Mucosa of gallbladder (tissue), 1 donor: Measurements from ENCODE around the gene NHERF1. TPM values are rescaled to one million over a fixed set of nuclear protein-coding genes. Genes with fewer than 3 reads are reported as not detected.

ENCODE experiments used
- DNase-seq: peaks from one replicate; pipeline ENCODE4 v3.0.0-alpha.2; 2020; ENCODE audit warnings: low spot score
- total RNA-seq: library from RNA; stranded (reverse); gene quantifications from one replicate; pipeline ENCODE4 v1.2.1, GENCODE V29; 2021
- donor health status: DM: no; HTN: no; CAD: no.

NHERF1 gene
- total RNA-seq, 1 donor from 2014 or later, result 568 TPM

DNA sequence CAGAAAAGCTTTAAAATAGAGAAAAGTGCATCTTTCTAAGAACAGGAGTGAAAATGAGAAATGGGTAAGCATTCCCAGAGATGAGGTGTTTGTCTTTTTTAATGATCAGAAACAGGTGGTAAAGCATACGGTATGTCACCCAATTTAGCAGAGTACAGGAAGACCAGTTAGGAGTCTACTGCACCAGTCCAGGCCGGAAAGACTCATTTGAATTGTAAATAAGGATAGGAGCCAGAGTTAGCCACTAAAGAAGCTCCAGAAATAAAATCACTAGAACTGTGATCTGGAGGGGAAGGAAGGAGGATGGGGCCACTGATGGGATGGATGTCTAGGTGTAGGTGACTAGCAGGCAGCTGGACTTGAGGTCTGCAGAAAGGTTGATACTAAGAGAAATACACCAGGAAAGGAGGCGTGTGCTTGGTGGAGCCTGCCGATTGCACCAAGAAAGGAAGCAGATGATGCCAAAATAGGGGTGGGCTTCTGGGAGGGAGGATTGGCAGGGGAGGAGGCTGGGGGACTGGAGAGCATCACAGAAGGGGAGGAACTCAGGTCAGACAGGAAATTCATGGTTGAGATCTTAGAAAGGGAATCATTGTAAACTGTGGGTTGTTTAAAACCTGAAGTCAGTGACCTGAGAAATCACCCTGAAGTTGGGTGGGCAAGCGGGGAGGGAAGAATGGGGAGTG lies 35.8 kb downstream of the NHERF1 start:
- DNase-seq, result no peak

DNA sequence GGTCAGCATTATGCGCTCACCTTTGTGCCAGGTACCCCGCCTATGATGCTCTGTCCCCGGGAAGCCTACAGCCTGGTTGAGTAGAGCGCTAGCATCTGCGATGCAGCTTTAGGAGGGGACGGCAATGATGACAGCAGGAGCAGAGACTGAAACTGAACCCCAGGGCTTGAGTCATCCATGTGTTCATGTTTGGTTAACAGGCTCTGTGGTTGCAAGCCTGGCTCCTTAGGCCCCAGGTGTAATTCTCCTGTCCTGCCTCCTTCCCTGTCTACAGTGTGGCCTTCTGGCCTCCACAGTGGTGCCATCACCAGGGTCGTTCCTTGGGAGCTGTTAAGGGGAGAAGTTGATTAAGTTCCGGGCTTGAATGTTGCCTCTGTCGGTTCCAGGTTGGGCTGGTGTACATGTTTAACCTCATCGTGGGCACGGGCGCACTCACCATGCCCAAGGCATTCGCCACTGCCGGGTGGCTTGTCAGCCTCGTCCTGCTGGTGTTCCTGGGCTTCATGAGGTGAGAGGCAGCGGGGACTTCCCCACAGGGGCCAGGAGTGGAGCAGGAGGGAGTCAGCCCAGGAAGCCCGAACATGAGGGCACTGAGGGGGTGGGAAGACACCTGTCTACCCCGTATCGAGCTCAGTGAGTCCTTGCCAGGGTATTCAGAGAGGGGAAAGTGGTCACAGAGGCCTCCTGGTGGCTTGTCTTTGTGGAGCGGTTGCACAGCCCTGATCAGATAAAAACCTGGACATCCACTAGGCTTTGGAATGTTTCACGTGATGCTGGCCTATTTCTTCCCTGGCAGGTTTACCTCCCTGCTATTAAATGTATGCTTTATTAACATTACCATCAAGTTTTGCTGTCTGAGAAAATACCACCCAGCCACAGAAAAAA lies 36.9 kb downstream of the NHERF1 start:
- no peak for DNase-seq

DNA sequence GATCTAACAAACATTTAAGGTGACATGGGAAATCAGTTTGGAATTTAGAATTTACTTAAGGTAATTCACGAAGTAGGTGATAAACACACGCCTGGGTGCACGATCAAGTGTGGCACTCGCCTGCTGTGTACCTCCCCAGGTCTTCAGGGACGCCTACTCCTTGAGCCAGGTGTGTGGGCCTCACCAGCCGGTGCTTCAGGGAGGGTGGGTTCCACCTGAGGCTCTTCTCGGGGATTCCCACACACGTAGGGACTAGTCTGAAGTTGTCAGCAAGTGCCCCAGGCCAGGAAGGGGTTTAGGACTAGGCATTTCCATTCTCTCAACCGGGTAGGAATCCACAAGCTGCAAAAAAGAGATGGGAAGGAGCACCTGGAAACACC lies 37.5 kb downstream of the NHERF1 start:
- DNase-seq, result no peak

DNA sequence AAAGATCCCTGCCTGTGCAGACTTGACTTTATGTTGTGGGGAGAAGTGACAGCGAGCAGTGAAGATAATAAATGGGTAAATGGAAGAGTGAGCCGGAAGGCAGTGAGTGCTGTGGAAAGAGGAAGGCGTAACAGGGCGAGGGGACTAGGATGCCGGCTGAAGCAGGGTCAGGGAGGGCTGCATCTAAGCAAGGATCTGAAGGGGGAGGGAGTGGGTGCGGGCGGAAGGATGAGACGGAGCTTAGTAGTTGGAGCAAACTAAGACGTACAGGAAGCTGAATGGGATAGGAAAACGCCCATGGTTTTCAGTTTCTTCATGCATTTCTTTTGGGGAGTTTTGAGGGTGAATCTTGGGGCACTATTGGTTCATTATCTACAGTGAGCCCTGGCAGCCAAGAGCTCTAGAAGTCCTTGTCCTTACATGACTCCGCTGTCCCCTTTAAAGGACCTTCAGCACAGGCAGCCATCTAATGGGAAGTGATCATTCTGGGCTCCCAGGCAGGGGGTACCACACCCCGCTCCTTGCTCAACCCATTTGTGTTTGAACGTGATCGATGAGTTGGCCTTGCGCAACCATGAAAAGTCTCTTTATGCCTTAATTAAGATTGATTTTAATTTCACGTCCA lies 38.1 kb downstream of the NHERF1 start:
- peak; percentile 37 for DNase-seq

DNA sequence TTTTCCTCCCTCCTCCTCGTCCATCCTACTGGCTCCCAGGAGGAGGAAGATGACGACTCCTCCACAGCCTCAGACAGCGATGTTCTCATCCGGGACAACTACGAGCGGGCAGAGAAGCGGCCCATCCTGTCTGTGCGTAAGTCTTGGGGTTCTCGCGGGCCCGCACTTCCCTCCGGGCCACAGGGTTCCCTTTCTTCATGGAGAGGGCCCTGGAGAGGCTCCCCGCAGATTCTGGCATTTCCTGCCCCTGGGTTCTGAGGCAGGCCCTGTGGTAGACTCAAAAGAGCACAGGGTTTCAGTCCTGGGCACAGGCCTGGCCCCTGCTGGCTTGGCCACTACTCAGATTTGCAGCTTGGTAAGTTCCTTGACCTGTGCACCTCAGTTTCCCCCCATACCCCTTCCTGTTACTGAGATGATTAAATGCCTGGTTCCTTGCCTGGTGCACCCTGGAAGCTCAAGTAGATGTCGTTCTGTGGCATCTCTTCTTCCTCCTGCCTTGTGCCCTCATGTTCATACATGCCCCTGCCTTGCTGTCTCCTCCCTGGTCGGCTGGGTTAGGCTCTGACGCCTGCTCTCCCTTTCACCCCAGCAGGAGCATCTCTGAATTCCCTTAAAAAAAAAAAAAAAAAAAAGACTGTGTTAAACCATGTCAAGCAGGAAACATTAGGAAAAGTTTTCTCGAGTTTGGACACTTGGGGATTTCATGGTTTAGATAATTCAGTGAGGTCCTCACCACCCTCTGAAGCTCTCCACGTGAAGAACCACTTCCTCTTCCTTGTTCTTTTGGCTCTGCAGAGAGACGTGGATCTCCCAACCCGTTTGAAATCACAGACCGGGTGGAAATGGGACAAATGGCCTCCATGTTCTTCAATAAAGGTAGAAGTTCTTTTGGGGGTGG lies 42.0 kb downstream of the NHERF1 start:
- no peak for DNase-seq

DNA sequence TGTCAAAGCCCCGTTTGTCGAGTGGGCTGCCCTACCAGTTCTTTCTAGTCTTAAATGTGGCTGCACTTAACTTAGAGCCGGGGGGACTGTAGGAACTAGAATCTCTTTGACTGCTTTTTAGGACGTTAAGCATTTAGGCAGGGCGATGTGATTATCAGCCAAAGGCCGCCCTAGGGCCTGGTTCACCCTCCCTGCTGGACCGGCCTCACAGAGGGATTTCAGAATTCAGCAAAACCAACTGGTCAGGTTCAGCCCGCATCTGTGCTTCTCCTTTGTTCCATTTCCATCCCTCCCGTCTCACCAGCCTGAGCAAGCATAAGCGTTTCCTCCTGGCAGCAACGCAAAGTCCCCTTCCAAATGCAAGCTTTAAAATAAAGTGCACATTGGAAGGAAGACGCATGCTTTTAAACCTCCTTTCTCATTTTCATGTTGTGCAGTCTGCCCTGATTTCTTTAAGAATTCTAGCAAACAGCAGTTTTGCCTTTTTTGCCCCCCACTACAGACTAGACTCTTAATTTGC lies 44.2 kb downstream of the NHERF1 start:
- DNase-seq, result no peak

DNA sequence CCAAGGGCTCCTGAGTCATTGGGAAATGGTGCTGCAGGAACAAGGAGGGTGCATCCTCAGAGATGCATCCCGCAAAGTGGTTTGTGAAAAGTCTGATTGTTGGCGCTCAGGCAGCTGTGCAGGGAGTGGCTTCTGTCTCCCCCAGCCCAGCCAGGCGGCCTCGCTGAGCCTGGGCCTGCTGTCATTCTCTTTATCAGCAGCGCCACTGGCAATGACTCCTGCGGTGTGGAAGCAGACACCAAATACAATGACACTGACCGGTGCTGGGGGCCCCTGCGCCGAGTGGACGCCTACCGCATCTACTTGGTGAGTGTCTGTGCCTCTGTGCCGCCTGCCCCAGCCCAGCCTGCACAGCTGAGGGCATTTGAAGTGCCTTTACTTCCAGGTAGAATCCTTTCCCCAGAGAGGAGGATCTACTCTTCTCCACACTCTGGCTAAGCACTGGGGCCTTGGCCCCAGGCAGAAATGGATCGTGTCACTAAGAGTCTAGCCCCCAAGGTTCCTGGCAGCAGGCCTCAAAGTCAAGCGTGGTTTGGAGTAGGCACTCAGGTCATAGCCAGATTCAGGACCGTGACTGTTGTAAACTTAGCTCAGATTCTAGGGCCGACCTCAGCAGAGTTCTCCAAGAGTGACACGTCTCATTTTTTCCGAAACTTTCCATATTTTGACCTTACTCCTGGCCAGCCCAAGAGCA lies 47.0 kb downstream of the NHERF1 start:
- DNase-seq, result no peak

DNA sequence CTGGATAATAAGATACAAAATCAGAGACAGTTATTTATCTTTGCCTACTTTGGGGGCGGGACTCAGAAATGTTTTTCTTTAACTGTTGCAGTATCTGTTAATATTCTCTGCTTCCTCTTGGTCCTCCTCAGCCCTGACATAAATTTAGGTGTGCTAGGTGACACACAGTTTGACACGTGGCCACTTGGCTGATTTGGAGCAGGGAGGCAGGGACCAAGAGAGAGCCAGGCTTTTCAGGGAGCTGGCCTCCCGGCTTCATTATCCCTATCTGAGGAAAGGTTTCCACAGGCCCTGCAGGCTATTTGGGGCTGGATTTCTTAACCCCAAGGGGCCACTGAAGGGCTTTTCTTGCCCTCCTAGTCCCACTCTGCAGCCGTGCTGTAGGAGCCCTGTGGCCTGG lies 47.8 kb downstream of the NHERF1 start:
- no peak for DNase-seq

DNA sequence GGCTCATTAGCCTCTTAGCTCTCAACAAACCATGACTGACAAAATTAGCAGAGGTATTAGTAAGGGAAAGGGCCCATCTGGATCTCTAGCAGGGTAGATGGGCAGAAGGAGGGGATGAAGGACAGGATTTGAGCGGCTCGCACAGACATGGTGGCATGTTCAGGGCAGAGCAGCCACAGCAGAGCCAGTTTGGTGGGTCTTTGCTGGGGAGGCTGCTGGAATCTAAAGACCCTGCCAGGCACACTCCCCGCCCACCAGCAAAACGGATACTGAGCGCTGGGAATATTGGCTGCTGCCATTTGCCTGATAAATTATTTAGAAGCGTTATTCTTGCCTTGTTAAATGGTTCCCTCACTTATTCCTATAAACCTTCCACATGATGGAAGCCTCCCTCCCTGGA lies 48.4 kb downstream of the NHERF1 start:
- no peak for DNase-seq

DNA sequence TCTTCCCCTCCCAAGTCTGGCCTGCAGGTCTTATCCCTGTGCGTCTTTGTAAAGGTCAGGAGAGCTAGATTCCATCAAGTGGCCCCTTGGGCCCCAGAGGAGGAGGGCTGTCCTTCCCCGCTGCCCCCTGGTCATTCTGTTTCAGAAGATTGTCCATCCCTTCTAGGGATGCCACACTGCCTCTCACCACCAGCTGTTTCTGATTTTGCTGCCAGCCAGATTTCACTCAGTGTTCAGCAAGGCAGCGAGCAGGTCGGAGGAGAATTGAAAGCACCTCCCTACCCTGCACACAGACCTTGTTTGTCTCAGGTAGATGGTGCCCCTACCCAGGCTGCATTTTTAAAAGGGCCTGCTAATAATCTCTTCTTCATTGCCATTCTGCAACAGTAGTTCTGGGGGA lies 49.4 kb downstream of the NHERF1 start:
- DNase-seq, result no peak

DNA sequence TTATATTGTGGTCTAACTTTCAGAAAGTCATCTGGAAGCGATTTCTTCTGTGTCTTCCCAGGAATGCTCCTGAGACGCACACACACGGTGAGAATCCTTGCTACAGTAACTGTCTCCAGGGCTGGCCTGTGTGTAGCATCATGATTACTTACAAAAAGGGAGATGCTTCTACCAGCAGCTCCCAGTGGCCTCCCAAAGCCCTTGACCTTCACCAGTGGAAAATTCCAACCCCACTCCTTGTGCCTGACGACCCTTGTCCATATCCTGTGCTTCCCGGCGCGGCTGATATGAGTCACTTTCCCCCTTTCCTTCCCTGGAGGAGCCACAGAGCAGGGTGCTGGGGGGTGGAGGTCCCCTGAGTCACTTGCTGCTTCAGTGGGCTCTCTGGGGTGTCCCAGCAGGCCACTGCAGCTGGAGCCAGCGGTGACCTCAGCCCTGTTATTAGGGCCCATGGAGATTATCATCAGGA lies 49.8 kb downstream of the NHERF1 start:
- DNase-seq, result no peak

DNA sequence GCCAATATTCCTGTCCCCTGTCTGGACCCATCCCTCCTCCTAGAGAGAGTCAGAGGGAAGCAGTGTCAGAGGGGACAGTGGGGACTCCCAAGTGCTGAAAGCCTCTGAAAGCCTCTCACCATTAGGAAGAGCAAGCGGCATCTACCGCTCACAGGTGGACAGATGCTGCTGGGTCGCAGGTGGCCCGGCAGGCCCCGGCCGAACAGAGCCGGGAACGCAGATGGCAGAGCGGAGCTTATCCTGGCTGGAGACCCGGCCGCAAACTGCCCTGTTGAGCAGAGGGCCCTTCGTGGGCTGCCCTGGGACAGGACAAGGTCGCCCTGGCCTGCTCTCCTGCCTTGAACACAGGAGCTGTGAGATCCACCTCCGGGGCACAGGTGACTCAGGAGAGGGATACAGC lies 50.7 kb downstream of the NHERF1 start:
- DNase-seq, result no peak

DNA sequence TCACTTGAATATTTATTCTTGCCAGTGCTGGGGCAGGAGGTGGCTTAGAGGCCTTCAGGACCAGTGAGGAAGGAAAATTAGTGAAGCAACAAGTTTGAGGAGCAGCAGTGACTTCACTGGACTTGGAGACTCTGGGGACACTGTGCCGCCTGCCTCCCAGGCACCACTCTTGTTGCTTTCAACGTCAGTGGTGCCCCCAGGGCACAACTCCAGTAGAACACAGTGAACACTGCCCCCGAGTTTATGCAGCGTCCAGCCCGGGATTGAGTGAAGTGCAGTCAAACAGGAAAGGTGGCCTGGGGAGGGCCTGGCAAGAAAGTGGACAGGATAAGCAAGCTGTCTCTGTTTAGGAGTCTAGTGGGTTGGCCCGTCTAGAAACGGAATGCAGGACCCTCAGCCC lies 52.1 kb downstream of the NHERF1 start:
- no peak for DNase-seq

DNA sequence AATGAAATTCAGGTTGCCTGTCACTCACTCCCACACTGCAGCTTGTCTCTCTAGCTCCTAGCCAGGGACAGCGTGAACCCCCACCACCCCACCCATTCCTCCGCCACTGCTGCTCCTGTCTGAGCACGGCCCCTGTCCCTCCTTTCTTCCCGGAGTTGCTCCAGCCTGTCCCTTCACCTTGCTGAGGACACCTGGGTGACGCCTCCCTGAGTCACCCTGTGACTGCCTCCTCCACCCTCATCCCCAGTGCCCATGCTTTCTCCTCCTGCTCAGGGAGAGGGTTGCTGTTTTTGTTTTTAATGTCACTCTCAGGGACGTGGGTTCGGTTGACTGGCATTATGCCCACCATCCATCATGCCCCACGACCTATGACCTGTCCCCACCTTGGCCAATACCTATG lies 53.5 kb downstream of the NHERF1 start:
- no peak for DNase-seq

DNA sequence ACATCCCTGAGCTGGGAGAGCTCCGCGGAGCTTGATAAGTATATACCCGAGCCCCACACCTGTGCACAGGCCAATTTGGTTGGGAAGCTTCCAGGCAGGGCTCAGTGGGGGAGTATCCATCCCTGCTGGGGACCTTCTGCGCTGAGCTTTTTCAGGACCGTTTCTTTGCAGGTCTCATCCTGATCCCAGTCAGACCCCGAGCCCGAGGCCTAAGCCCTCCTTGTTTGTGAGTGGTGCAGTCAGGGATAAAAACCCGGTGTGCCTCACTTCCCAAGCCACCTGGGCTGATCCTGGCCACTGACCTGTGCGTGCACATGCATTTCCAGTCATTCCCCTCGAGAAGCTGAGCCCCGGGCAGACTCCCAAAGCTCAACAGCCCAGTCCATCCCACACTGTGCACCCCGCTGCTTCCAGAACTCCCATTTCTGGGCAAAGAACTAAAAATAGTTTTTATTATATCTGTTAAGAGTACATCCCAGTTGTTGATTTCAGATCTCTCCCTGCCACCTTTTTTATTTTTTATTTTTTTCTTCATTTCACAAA lies 55.0 kb downstream of the NHERF1 start:
- DNase-seq, result no peak

DNA sequence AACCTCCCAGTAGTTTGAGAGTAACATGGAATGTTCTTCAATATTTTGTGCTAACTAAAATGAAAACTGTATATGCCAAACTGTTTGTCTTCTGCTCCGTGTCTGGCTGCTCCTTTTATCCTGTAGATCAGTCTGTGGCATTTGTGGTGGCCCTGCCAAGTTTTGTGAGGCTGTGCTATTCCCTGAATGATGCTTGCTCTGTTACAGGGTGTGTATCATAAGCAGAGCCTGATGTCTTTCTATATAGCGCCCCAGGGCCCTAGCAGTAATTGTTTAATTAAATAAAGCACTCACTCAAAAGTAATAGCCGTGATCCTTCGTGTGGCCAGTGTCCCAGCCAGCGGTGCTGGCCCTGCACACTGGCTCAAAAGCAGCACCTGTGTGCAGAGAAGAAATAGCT lies 55.5 kb downstream of the NHERF1 start:
- DNase-seq, result no peak

DNA sequence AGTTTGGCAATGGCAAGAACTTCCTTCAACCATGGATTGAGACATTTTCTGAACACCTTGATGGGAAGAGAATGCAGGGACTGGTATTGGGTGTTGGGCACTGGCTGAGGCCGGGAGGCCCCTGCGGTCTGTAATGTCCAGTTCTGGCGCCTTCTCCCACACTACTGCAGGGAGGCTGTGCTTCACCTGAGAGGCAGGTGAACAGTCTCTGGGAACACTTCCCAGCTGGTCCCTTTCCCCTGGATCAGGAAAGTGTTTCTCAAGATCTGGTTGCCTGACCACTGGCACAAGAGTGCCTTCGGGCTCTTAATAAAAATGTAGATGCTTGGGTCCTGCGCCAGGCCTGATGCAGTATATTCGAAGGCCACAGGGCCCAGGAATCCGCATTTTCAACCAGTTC lies 56.3 kb downstream of the NHERF1 start:
- no peak for DNase-seq

DNA sequence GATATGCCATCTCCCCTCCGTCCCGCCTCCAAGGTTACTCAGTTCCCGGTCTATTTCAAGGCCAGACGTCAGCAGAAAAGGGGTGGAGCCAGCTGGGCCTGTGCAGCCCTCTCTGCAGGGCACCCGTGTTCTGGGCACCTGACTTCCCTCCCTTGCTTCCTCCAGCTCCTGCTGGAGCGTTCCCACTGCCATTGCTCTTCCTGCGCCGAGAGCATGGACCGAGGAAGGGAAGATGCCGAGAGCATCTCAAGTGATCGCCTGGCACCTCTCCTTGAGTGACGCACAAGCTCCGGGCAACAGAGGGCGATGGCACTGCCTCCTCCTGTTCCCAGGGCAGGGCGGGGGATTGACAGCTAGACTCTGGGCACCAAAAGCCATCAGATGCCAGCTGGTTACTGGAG lies 57.2 kb downstream of the NHERF1 start:
- DNase-seq, result no peak

DNA sequence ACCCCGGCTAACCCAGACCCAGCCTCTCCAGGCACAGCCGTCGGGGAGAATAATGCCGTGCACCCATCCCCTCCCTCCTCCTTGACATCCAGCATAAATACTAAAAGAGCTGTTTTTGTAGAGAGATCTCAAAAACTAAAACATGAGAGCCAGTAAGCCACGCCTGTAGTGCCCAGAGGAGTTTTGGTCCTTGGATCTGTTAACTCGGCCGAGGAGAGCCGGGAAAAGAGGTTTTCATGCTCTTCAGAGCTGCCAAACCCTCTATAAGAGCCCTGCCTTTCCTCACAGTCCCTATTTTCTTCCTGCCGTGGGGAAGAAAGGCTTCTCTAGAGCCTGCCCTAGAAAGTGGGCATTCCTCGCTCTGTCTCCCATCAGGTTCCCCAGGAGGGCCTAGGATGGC lies 57.9 kb downstream of the NHERF1 start:
- no peak for DNase-seq

DNA sequence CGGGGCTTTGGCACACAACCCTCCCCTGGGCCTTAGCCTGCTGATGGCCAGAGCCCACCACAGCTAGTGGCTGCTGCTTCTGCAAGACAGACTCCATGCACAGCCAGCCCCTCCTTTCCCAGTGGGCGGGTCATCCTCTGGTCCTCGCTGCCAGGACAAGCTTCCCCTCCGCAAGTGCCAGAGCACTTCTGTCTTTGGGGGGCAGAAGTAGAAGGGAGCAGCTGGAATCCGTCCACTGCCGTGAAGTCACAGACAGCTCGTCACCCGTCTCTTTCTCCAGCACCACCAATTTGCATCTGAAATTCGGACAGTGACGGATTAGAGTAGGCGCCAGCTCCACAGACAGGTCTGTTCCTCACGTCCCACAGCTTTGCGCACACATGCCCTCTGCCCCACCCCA lies 59.0 kb downstream of the NHERF1 start:
- no peak for DNase-seq

DNA sequence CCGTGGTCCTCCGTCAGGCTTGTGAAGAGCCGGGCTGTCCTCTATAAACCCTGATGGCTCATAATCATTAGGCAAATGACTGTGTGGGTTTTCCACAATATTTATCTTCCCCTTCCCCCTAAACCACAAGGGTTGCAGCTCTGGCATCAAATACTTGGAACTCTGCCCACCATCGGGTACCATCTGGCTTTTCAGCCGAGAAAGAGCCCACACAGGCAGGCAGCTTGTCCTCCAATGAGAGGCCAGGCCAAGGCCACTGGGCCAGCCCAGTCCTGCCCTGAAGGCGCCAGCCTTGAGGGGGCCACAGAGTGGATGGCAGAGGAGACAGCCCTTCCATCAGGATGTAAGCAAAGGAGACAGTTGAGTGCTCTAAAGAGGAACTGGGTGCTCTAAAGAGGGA lies 59.5 kb downstream of the NHERF1 start:
- no peak for DNase-seq
